ENCODE data around the gene CCDC106. TPM values are rescaled to one million over a fixed set of nuclear protein-coding genes. Genes with fewer than 3 reads are reported as not detected.

CCDC106 gene
- total and polyA plus RNA-seq, 2 donors from 2014 or later, result 22.7 to 51.9 TPM

- no peaks in the 10 kb centered on the region for H3K27me3 ChIP-seq (ENCODE audit: control insufficient read depth, insufficient read depth, low read length)
- H3K9ac ChIP-seq (ENCODE audit: low read length in 3 of 3), result peak overlapping the region in 1 of 3 donors; percentile 83
- DNase-seq (no peak), FAIRE-seq (no peak)
- H3K4me1 ChIP-seq (ENCODE audit: control insufficient read depth in 2 of 3, insufficient read depth in 2 of 3, low read depth in 1 of 3, low read length in 3 of 3), result peaks cover 0 to 12% (median 0%) of the 10 kb centered on the region in 3 donors
- no peaks in the 10 kb centered on the region for H3K9me3 ChIP-seq (ENCODE audit: control insufficient read depth in 2 of 3, insufficient read depth in 1 of 3, low read length in 3 of 3)
- TF ChIP-seq, protein P1, sequence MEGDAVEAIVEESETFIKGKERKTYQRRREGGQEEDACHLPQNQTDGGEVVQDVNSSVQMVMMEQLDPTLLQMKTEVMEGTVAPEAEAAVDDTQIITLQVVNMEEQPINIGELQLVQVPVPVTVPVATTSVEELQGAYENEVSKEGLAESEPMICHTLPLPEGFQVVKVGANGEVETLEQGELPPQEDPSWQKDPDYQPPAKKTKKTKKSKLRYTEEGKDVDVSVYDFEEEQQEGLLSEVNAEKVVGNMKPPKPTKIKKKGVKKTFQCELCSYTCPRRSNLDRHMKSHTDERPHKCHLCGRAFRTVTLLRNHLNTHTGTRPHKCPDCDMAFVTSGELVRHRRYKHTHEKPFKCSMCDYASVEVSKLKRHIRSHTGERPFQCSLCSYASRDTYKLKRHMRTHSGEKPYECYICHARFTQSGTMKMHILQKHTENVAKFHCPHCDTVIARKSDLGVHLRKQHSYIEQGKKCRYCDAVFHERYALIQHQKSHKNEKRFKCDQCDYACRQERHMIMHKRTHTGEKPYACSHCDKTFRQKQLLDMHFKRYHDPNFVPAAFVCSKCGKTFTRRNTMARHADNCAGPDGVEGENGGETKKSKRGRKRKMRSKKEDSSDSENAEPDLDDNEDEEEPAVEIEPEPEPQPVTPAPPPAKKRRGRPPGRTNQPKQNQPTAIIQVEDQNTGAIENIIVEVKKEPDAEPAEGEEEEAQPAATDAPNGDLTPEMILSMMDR (IDR thresholded peaks at IDR 0.05; ENCODE audit: borderline replicate concordance, extremely low read depth, insufficient read depth), result no peak
- peaks cover 0 to 3% (median 0%) of the 10 kb centered on the region in 3 donors for H3K36me3 ChIP-seq (ENCODE audit: control insufficient read depth in 2 of 3, insufficient read depth in 3 of 3, low read length in 3 of 3)
- no peak overlapping the region for H3K27ac ChIP-seq (ENCODE audit: low read depth in 2 of 2, low read length in 2 of 2)
- intact Hi-C loops (cut with DNase I), result no loop called here
- peak overlapping the region in 1 of 3 donors; percentile 89 for H3K4me3 ChIP-seq (ENCODE audit: low read length in 3 of 3)
These were observed 41.2 kb upstream of the CCDC106 start for GRCh38 chr19:55606817-55607216.

DNA sequence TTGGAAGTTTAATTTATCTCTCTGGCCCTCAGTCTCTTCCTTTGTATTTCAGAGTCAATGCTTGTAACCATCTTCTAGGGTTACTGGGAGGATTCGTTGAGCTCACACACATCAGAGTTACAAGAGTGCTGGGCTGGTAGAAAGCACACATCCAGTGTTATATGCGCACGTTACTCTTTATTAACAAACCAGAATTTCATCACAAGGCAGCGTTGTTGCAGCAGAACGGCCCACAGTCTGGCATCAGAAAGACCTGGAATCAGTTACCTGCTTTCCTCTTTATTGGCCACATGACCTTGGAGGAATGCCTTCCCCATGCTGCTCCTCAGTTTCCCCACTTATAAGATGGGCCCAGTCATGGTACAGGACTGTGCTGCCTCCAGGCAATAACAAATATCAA, 38.7 kb upstream of the CCDC106 start:
- intact Hi-C loops (cut with DNase I), result no loop called here
- FAIRE-seq, result no peak
- Histone ChIP-seq H3K36me3 (ENCODE audit: control insufficient read depth in 2 of 3, insufficient read depth in 3 of 3, low read length in 3 of 3) (peaks cover 0 to 3% (median 0%) of the 10 kb centered on the region in 3 donors), H3K27me3 (ENCODE audit: control insufficient read depth, insufficient read depth, low read length) (no peaks in the 10 kb centered on the region), H3K9me3 (ENCODE audit: control insufficient read depth in 2 of 3, insufficient read depth in 1 of 3, low read length in 3 of 3) (no peaks in the 10 kb centered on the region), H3K9ac (ENCODE audit: low read length in 3 of 3) (no peak overlapping the region), H3K4me1 (ENCODE audit: control insufficient read depth in 2 of 3, insufficient read depth in 2 of 3, low read depth in 1 of 3, low read length in 3 of 3) (peaks cover 0 to 12% (median 0%) of the 10 kb centered on the region in 3 donors), H3K27ac (ENCODE audit: low read depth in 2 of 2, low read length in 2 of 2) (no peak overlapping the region), H3K4me3 (ENCODE audit: low read length in 3 of 3) (no peak overlapping the region)
- TF ChIP-seq, protein P1 (IDR thresholded peaks at IDR 0.05; ENCODE audit: borderline replicate concordance, extremely low read depth, insufficient read depth), result no peak
- DNase-seq, result no peak

DNA sequence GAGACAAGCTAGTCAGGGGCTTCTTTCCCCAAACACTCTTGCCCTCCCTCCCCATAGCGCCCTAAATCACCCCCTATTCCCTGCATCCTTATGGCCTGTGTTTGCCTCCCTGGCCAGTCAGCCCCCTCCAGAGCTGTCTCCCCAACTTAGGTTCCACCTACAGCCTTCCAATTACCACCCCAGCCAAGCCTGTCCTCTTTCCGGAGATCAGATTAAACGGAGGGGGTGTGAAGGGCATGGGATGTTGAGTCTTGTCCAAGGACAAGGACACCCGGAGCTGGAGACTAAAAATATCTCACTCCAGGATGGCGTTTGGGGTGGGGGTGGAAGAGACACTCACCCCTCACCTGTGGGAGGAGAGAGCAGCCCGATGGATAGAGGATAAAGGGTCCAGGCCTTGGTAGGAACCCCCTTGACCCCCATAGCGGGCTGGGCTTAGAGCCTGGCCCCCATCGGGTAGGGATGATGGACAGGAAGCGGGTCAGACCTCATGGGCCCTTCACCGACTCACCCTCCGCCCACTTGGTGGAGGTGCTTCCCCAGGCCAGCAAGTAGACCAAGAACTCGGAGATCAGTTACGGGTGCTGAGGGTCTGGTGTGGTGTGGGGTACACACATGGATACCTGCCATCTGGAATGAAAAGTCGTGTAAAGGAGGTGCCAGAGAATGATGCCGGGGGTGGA, 36.6 kb upstream of the CCDC106 start:
- peaks cover 0 to 7% (median 0%) of the 10 kb centered on the region in 3 donors for H3K4me1 ChIP-seq (ENCODE audit: control insufficient read depth in 2 of 3, insufficient read depth in 2 of 3, low read depth in 1 of 3, low read length in 3 of 3)
- TF ChIP-seq, protein P1 (IDR thresholded peaks at IDR 0.05; ENCODE audit: borderline replicate concordance, extremely low read depth, insufficient read depth), result no peak
- no peak for DNase-seq
- no peaks in the 10 kb centered on the region for H3K9me3 ChIP-seq (ENCODE audit: control insufficient read depth in 2 of 3, insufficient read depth in 1 of 3, low read length in 3 of 3)
- H3K27ac ChIP-seq (ENCODE audit: low read depth in 2 of 2, low read length in 2 of 2), result no peak overlapping the region
- FAIRE-seq, result no peak
- no peaks in the 10 kb centered on the region for H3K27me3 ChIP-seq (ENCODE audit: control insufficient read depth, insufficient read depth, low read length)
- H3K4me3 ChIP-seq (ENCODE audit: low read length in 3 of 3), result no peak overlapping the region
- H3K36me3 ChIP-seq (ENCODE audit: control insufficient read depth in 2 of 3, insufficient read depth in 3 of 3, low read length in 3 of 3), result peaks cover 0 to 3% (median 0%) of the 10 kb centered on the region in 3 donors
- intact Hi-C loops (cut with DNase I), result loop anchor here (10.0 kb wide), 1 partner anchor 347 kb away; no protein-coding TSS in a partner anchor
- no peak overlapping the region for H3K9ac ChIP-seq (ENCODE audit: low read length in 3 of 3)
